Measurements from ENCODE around the gene KIAA1671. TPM values are rescaled to one million over a fixed set of nuclear protein-coding genes. Genes with fewer than 3 reads are reported as not detected.

KIAA1671 gene
- total and polyA plus RNA-seq, 2 of the 13 experiments (the other 11 are each of a cell fraction or from before 2014, with no cell fraction given): 13.5 to 13.6 TPM

DNA sequence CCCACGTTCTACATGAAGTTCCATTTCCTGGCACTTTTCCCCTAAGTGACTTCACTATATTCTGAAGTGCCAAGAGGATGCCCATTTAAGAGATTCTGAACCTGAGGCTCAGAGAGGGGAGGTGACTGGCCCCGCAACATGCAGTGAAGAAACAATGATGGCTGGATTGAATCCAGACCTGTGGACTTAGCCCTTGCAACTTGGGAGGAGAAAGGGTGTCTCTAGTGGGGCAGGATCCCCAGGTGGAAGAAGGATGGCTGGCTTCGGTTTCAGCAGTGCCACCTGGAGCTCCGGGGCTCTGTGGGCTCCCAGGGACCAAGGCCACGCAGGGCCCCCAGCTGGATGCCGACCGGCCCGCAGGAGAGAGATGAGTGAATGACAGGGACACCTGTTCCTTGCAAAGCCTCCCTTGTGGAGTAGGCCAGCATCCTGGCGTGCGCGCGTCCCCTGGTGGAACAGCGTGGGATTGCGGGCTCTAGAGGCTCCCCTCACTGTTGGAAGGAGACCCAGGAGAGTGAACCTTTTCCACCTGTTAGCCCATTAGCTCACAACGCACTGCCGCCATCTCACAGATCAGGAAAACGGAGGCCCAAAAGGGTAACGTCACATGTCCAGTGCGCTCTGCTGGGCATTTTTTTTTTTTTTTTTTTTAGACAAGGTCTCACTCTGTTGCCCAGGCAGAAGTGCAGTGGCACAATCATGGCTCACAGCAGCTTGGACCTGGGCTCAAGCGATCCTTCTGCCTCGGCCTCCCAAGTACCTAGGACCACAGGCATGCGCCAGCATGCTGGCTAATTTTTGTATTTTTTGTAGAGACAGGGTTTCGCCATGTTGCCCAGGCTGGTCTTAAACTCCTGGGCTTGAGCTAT is 104.7 kb downstream of the KIAA1671 start (continued):
- TF ChIP-seq MXI1 (IDR thresholded peaks at IDR 0.05; ENCODE audit: borderline replicate concordance, low read depth, low read length) (0 out of 3 replicates have a peak, but pooled peaks have one; percentile 43), STAG1 (CRISPR knock-in tag; IDR thresholded peaks at IDR 0.05) (peak; percentile 81), GLI4 (CRISPR knock-in tag; IDR thresholded peaks at IDR 0.05; ENCODE audit: borderline replicate concordance) (no peak), ZNF589 (CRISPR knock-in tag; conservative IDR thresholded peaks at IDR 0.05) (no peak), CAMTA2 (CRISPR knock-in tag; IDR thresholded peaks at IDR 0.05; ENCODE audit: borderline replicate concordance) (no peak), NFKB2 (CRISPR knock-in tag; IDR thresholded peaks at IDR 0.05; ENCODE audit: borderline replicate concordance) (0 out of 2 replicates have a peak, but pooled peaks have one; percentile 28), ZNF331 (CRISPR knock-in tag; IDR thresholded peaks at IDR 0.05) (no peak), NFATC3 (CRISPR knock-in tag; IDR thresholded peaks at IDR 0.05) (no peak), ZBTB20 (CRISPR knock-in tag; IDR thresholded peaks at IDR 0.05; ENCODE audit: borderline replicate concordance, low read depth) (no peak), ZNF790 (CRISPR knock-in tag; IDR thresholded peaks at IDR 0.05; ENCODE audit: borderline replicate concordance) (no peak), ATM (IDR thresholded peaks at IDR 0.05; ENCODE audit: borderline replicate concordance) (no peak), ZNF768 (CRISPR knock-in tag; IDR thresholded peaks at IDR 0.05) (peak; percentile 33; the same call in 1 of the 2 replicates), SMC3 (IDR thresholded peaks at IDR 0.05; ENCODE audit: low read length) (peak; percentile 60), FIP1L1 (IDR thresholded peaks at IDR 0.05; ENCODE audit: borderline replicate concordance, insufficient read depth, low read depth, low read length) (no peak)
- TF ChIP-seq, protein P1, sequence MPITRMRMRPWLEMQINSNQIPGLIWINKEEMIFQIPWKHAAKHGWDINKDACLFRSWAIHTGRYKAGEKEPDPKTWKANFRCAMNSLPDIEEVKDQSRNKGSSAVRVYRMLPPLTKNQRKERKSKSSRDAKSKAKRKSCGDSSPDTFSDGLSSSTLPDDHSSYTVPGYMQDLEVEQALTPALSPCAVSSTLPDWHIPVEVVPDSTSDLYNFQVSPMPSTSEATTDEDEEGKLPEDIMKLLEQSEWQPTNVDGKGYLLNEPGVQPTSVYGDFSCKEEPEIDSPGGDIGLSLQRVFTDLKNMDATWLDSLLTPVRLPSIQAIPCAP (CRISPR knock-in tag; IDR thresholded peaks at IDR 0.05; ENCODE audit: low read depth): no peak
- TF ChIP-seq, protein P2, sequence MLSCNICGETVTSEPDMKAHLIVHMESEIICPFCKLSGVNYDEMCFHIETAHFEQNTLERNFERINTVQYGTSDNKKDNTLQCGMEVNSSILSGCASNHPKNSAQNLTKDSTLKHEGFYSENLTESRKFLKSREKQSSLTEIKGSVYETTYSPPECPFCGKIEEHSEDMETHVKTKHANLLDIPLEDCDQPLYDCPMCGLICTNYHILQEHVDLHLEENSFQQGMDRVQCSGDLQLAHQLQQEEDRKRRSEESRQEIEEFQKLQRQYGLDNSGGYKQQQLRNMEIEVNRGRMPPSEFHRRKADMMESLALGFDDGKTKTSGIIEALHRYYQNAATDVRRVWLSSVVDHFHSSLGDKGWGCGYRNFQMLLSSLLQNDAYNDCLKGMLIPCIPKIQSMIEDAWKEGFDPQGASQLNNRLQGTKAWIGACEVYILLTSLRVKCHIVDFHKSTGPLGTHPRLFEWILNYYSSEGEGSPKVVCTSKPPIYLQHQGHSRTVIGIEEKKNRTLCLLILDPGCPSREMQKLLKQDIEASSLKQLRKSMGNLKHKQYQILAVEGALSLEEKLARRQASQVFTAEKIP (CRISPR knock-in tag; IDR thresholded peaks at IDR 0.05; ENCODE audit: borderline replicate concordance): no peak
- TF ChIP-seq, protein P3, sequence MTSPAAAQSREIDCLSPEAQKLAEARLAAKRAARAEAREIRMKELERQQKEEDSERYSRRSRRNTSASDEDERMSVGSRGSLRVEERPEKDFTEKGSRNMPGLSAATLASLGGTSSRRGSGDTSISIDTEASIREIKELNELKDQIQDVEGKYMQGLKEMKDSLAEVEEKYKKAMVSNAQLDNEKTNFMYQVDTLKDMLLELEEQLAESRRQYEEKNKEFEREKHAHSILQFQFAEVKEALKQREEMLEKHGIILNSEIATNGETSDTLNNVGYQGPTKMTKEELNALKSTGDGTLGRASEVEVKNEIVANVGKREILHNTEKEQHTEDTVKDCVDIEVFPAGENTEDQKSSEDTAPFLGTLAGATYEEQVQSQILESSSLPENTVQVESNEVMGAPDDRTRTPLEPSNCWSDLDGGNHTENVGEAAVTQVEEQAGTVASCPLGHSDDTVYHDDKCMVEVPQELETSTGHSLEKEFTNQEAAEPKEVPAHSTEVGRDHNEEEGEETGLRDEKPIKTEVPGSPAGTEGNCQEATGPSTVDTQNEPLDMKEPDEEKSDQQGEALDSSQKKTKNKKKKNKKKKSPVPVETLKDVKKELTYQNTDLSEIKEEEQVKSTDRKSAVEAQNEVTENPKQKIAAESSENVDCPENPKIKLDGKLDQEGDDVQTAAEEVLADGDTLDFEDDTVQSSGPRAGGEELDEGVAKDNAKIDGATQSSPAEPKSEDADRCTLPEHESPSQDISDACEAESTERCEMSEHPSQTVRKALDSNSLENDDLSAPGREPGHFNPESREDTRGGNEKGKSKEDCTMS (CRISPR knock-in tag; conservative IDR thresholded peaks at IDR 0.05): no peak
